GM10248 (cell line): ENCODE results near the gene FRMD1.
A peak's percentile ranks its signal among the peaks of the same experiment; 100 is the strongest.

Experiments used
- CTCF ChIA-PET: fragments of 300-600 bp; sonication (Branson Sonifier 250); formaldehyde crosslinking; extraction: SDS; loops from one replicate; lab custom pipeline; 2021; ENCODE audit warnings: antibody characterized with exemption; lab: Yijun Ruan, JAX
- POLR2A ChIA-PET: fragments of 350-650 bp; sonication (Branson Sonifier 250); formaldehyde crosslinking; extraction: SDS; loops from one replicate; lab custom pipeline; 2020; ENCODE audit warnings: antibody characterized with exemption; lab: Yijun Ruan, JAX
- DNase-seq: peaks from one replicate; pipeline ENCODE4 v3.0.0; 2012; ENCODE audit errors: extremely low spot score
- CTCF ChIP-seq: IDR thresholded peaks from 2 replicates; pipeline ENCODE4 v1.5.1; 2012; ENCODE audit warnings: mild to moderate bottlenecking, low read depth; ENCODE audit errors: extremely low read depth, missing control alignments, control extremely low read depth

The FRMD1 gene

DNA sequence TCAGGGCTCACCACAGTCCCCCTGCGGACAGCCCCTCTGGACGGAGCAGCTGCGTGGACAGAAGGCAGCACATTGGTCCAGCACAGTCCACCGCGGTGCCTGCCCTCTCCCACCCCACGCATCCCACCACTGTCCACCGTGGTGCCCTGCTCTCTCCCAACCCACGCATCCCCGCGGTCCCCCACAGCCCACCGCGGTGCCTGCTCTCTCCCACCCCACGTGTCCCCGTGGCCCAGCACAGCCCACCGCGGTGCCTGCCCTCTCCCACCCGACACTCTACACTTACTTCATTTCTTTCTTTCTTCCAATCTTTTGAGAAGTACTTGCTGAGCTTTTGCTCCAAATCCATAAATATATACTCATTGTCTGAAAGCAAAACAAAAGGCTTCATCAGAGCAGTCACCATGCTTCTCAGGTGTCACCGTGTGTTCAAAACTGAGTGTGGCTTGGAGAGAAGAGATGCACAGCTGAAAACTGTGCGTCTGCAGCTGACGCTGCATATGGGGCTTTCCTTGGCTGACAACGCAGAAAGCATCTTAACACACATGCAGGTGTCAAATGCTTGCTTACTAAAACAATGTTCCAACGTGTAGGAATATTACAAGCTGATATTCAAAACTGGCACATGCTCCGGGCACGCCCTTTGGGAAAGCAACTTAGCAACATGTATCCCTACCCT is 11.8 kb downstream of the FRMD1 start:
- no peak for DNase-seq
- POLR2A ChIA-PET: no interaction called here
- CTCF ChIA-PET: no interaction called here
- TF ChIP-seq CTCF: no peak

DNA sequence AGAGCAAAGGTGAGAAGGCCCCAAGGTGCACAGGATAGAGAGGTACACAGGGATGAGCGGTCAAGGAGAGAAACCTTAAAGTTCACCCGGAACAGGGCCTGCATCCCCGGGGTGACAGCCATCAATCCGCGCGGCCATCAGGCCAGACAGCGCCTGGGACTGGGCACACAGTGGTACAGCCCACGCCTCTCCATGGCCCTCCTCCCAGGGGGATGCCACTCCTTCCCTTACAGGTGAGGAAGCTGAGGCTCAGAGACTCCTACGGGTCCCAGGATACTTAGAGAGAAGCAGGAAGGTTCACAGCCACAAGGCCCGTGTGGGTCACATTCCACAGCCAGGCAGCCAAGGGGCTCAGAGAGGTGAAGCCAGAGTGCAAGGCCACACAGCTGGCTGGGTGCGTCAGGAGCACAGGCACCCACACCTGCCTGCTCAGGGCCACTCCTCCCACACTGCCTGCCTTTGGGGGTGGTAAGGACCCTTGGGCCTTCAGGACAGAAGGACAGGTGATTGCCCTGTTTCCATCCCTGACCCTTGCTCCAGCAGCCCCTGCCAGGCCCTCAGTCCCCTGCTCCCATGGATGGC is 14.7 kb downstream of the FRMD1 start:
- no peak for DNase-seq
- CTCF ChIA-PET: no interaction called here
- TF ChIP-seq CTCF: no peak
- POLR2A ChIA-PET: no interaction called here

DNA sequence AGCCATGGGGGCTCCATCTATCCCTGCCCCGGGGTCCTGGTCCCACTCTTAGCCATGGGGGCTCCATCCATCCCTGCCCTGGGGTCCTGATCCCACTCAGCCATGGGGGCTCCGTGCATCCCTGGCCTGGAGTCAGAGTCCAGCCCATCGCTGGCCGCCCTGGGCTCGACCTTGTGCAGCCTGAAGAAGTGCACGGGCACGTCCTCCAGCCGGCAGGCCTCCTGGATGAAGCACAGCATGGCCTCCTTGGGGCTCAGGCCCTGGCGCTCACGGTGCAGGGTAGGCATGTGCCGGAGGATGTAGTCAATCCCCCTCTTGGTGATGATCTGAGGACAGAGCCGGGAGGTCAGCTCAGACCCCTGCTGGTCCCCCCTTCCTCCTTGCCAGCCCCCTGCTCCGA is 15.6 kb downstream of the FRMD1 start:
- no peak for TF ChIP-seq CTCF
- CTCF ChIA-PET: no interaction called here
- no peak for DNase-seq
- POLR2A ChIA-PET: no interaction called here

DNA sequence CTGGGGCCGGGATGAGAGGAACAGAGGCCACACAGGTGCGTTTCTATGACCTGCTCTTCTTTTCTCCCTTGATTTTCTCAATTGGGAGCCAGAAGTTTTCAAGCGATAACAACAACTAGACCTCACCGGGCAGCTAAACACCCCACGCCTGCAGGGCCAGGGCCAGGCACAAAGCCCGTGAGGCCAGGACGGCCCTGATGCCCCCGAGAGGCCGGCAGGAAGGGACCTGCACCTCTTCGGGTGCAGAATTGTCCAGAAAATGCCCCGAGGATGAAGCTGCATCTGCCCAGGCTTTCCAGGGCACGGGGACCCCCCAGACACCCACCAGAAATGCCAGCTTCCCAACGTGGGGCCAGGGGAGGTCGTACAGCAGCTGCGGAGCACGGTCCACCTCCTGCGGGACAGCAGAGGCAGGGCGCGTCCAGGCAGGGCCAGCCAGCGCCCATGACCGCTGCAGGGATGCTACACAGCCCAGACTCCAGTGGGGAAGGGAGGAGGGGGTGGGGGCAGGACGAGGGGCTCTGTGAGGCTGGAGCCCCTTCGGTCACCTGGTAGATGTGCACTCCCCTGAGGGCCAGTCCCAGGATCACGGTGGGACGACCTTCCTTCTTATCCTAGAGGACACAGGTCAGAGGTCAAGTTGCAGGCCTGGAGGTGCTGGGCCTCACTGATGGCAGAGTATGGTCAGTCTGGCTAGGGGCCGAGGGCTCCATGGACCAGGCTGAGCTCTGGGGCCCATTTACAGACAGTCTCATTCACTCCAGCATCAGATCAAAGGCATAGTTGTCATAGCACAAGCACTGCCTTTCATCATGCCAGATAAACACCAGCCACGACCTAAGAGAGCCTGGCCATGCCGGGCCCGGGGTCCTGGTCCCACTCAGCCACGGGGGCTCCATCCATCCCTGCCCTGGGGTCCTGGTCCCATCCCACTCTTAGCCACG is 16.4 kb downstream of the FRMD1 start:
- TF ChIP-seq CTCF: no peak
- POLR2A ChIA-PET: no interaction called here
- CTCF ChIA-PET: no interaction called here
- no peak for DNase-seq

DNA sequence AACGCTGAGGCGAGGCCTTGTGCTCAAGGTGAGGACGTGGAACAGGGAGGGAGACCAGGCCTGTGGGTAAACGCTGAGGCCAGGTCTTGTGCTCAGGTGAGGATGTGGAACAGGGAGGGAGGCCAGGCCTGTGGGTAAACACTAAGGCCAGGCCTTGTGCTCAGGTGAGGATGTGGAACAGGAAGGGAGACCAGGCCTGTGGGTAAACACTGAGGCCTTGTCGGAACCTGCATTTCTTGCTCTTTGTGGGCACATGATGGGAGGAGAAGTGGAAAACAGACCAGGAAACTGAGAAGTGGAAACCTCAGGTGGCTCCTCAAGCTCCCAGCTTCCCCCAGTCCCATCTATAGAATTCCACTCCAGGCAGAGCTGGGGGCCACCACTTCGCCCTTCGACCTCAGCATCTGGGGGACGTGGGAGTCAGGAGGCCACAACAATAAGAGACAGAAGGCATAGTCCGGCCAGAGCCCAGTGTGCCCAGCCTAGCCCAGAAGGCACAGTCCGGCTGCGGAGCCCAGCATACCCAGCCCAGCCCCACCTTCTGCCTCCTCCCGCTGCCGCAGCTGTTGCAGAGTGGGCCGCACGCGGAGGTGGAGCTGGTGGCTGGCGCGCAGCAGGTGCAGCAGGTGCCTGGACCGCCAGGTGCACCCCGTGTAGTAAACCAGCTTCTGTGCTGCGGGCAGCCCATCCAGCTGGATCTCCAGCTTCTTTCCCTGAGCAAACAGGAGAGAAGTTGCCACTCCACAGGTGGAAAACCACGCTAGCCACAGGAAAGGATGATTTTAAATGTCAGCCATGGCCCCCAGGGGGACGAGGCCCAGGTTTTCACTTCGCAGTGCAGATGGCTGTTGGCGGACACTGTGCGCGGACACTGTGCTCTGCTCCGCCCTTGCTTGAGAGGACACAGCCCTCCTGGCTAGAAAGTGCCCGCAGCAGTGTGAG is 17.5 kb downstream of the FRMD1 start:
- CTCF ChIA-PET: no interaction called here
- POLR2A ChIA-PET: no interaction called here
- DNase-seq: no peak
- no peak for TF ChIP-seq CTCF

DNA sequence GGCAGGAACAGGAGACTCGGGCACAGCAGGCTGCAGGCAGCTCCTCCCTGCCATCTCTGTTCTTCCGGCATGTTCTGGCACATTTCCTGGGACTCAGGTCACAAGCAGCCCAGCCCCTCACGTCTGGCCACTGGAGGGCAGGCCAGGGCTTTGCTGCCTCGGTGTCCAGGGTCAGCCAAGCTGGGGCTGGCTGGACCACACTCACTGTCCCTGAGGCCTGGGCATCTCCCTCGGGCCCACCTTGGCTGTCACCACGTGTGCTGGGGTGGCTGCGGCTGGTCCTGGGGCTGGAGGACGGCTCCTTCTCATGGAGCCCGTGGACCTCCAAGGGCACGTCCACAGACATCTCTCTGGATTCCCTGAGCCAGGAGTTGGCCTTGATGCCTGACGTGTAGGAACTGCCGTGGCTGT is 18.5 kb downstream of the FRMD1 start:
- ChIA-PET POLR2A (no interaction called here), CTCF (no interaction called here)
- no peak for DNase-seq
- peak; percentile 8 for TF ChIP-seq CTCF
